Endothelial cell of umbilical vein (primary cell): Measurements from ENCODE around the gene PLCD4. TPM values are rescaled to one million over a fixed set of nuclear protein-coding genes. Genes with fewer than 3 reads are reported as not detected.

Source experiments
- BruUV-seq: library from RNA; stranded (reverse); fragments of 400-500 nt; replicated peaks from 2 replicates; lab custom pipeline; 2021; lab: Mats Ljungman, UMichigan
- CTCF ChIA-PET: fragments of 300-600, 350-600 bp; sonication (Branson Sonifier 250); formaldehyde crosslinking; loops from one replicate; lab custom pipeline; 2021; ENCODE audit warnings: antibody characterized with exemption, inconsistent platforms; lab: Charles Lee
- POLR2A ChIA-PET: fragments of 300-600, 350-600 bp; sonication (Branson Sonifier 250); formaldehyde crosslinking; loops from one replicate; lab custom pipeline; 2021; ENCODE audit warnings: antibody characterized with exemption, inconsistent platforms; lab: Charles Lee
- DNase-seq: peaks from one replicate; pipeline ENCODE4 v3.0.0-alpha.2; 2011; ENCODE audit warnings: low read depth, low spot score
- FAIRE-seq: peaks from 2 replicates; lab custom pipeline; 2011; peaks lifted over from hg19 to GRCh38; lab: Jason Lieb, UNC
- H2AFZ ChIP-seq: 2 replicates; pipeline ENCODE4 v1.6.0; 2012; ENCODE audit warnings: low read depth, low read length, control low read depth, inconsistent platforms
- H3K27ac ChIP-seq: 2 replicates; pipeline ENCODE4 v1.5.1; 2011; ENCODE audit warnings: low read depth, mild to moderate bottlenecking, control low read depth, low read length, moderate library complexity; ENCODE audit not compliant: insufficient read depth
- H3K27me3 ChIP-seq, 2 experiments: 2 replicates each; pipeline versions ENCODE4 v1.6.0 to v1.6.1; 2011; ENCODE audit warnings: low read length in 2 of 2, mixed read lengths in 1 of 2; ENCODE audit not compliant: control insufficient read depth in 2 of 2, insufficient read depth in 2 of 2
- H3K36me3 ChIP-seq, 2 experiments: 2 replicates in 1 of 2; 3 replicates in 1 of 2; pipeline ENCODE4 v1.5.1; 2011; ENCODE audit warnings: low read length in 2 of 2, mild to moderate bottlenecking in 1 of 2, moderate library complexity in 1 of 2; ENCODE audit not compliant: control insufficient read depth in 2 of 2, insufficient read depth in 2 of 2; ENCODE audit errors: extremely low read depth in 1 of 2
- H3K4me1 ChIP-seq: 3 replicates; pipeline ENCODE4 v1.5.1; 2011; ENCODE audit warnings: mild to moderate bottlenecking, low read length; ENCODE audit not compliant: control insufficient read depth, insufficient read depth; ENCODE audit errors: extremely low read depth
- H3K4me2 ChIP-seq: 2 replicates; pipeline ENCODE4 v1.6.1; 2011; ENCODE audit warnings: low read length, control low read depth, mixed read lengths; ENCODE audit not compliant: insufficient read depth
- H3K4me3 ChIP-seq, 3 experiments: fragments of 200-600 bp in 1 of 3; sonication (generic), shearing (Covaris generic) in 1 of 3; replicated peaks in 1 of 3; 2 replicates each; pipeline ENCODE4 v1.5.1; 2011 to 2016; ENCODE audit warnings: control low read depth in 3 of 3, low read length in 3 of 3, mild to moderate bottlenecking in 2 of 3, inconsistent platforms in 1 of 3, low read depth in 1 of 3, moderate library complexity in 1 of 3; ENCODE audit not compliant: insufficient read depth in 1 of 3
- H3K79me2 ChIP-seq: 2 replicates; pipeline ENCODE4 v1.6.0; 2012; ENCODE audit warnings: low read length, inconsistent platforms; ENCODE audit not compliant: control insufficient read depth, insufficient read depth
- H3K9ac ChIP-seq: replicated peaks from 2 replicates; pipeline ENCODE3; 2011; ENCODE audit warnings: low read length, control low read depth; ENCODE audit not compliant: insufficient read depth; ENCODE audit errors: extremely low read depth
- H3K9me1 ChIP-seq: replicated peaks from 3 replicates; pipeline ENCODE4 v1.6.0; 2011; ENCODE audit warnings: mild to moderate bottlenecking, low read length; ENCODE audit not compliant: control insufficient read depth, insufficient read depth; ENCODE audit errors: extremely low read depth
- H3K9me3 ChIP-seq: replicated peaks from 2 replicates; pipeline ENCODE4 v1.5.1; 2012; ENCODE audit warnings: low read length, inconsistent platforms; ENCODE audit not compliant: control insufficient read depth, insufficient read depth
- H4K20me1 ChIP-seq: replicated peaks from 2 replicates; pipeline ENCODE3; 2011; ENCODE audit warnings: mild to moderate bottlenecking, low read length; ENCODE audit not compliant: control insufficient read depth, insufficient read depth; ENCODE audit errors: extremely low read depth
- EZH2 ChIP-seq: IDR thresholded peaks from 2 replicates; pipeline ENCODE4 v1.6.1; 2012; ENCODE audit warnings: borderline replicate concordance, low read depth, mild to moderate bottlenecking, moderate library complexity, low read length, inconsistent platforms; ENCODE audit not compliant: severe bottlenecking
- GATA2 ChIP-seq: IDR thresholded peaks from 2 replicates; pipeline ENCODE4 v1.7.0; 2011; ENCODE audit warnings: low read depth, mild to moderate bottlenecking, moderate library complexity, mixed read lengths, low read length; ENCODE audit not compliant: insufficient read length, insufficient read depth
- JUN ChIP-seq: IDR thresholded peaks from 2 replicates; pipeline ENCODE4 v1.6.1; 2011; ENCODE audit warnings: borderline replicate concordance, low read depth; ENCODE audit not compliant: insufficient read length, insufficient read depth
- MAX ChIP-seq: IDR thresholded peaks from 2 replicates; pipeline ENCODE4 v1.6.1; 2011; ENCODE audit not compliant: insufficient read depth, insufficient read length
- MYC ChIP-seq: IDR thresholded peaks from one replicate; pipeline ENCODE4 v1.6.1; 2011; ENCODE audit warnings: mild to moderate bottlenecking, low read depth, low read length
- POLR2A ChIP-seq: IDR thresholded peaks from 2 replicates; pipeline ENCODE4 v1.6.1; 2012; ENCODE audit warnings: low read depth, mild to moderate bottlenecking, control low read depth, low read length
- POLR2AphosphoS5 ChIP-seq: IDR thresholded peaks from 2 replicates; pipeline ENCODE4 v1.6.1; 2012; ENCODE audit warnings: low read depth, mild to moderate bottlenecking, control low read depth, low read length, moderate library complexity; ENCODE audit not compliant: insufficient read depth
- dilution Hi-C: fragments of 300-500 bp; cut with MboI; formaldehyde crosslinking; loops from one replicate; pipeline ENCODE4 v1.15.0; 2019; ENCODE audit warnings: low sequenced_read_pairs; ENCODE audit not compliant: extremely low pct_ligation_motif_present
- intact Hi-C: fragments of 100-400 bp; cut with micrococcal nuclease; formaldehyde crosslinking; loops from one replicate; pipeline ENCODE4 v1.10.0; 2022
- polyA plus RNA-seq, 4 experiments: library from polyadenylated mRNA; depleted of rRNA in 3 of 4; stranded (reverse) in 3 of 4; unstranded in 1 of 4; fragments of >200 nt; gene quantifications; 2 replicates each; pipeline versions ENCODE4 v1.2.1 to v1.2.3, GENCODE V29; 2011 to 2012; ENCODE audit warnings: missing spikeins in 1 of 4
- total RNA-seq: library from RNA; stranded (reverse); gene quantifications from 2 replicates; pipeline ENCODE4 v1.2.3, GENCODE V29; 2021

The PLCD4 gene
- total and polyA plus RNA-seq, 2 donors (not counting 3 experiments of a cell fraction or from before 2014, with no cell fraction given): 2.2 to 3.1 TPM

DNA sequence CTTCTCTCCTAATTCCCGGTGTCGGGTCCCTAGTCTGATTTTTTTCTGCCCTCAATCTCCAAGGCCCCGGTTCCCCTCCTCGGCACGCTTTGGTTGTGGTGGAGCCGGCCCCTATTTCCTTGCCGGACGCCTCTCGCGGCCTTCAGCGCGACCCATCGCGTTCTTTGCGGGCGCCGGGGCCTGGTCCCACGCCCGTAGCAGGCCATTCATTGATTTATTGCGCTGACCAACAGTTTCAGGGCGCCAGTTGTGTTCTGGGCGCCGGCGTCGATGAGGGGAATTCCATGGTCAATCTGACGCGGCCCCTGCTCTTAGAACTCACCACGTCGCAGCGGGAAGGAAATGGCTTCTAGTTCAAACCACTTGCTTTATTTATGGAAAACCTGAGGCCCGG lies 38.7 kb upstream of the PLCD4 start:
- POLR2A ChIA-PET: no interaction called here
- Histone ChIP-seq H3K36me3 (peaks cover 0 to 3% of the 10 kb centered on the region in 2 experiments), H4K20me1 (no peaks in the 10 kb centered on the region), H2AFZ (peak overlapping the region; percentile 90), H3K79me2 (peaks cover 67% of the 10 kb centered on the region), H3K27ac (peak overlapping the region; percentile 94), H3K4me2 (peak overlapping the region; percentile 85), H3K27me3 (no peaks in the 10 kb centered on the region), H3K9me1 (no peaks in the 10 kb centered on the region), H3K4me3 (peak overlapping the region; percentile 17 to 80 (median 71)), H3K9ac (peak overlapping the region; percentile 91), H3K4me1 (peaks cover 17% of the 10 kb centered on the region), H3K9me3 (no peaks in the 10 kb centered on the region)
- DNase-seq (peak; percentile 89), FAIRE-seq (peak; percentile 71)
- BruUV-seq: TSS peak; percentile 33
- no peak for TF ChIP-seq POLR2A
- no peak for TF ChIP-seq GATA2
- TF ChIP-seq POLR2AphosphoS5: peak; percentile 57
- no peak for TF ChIP-seq MYC
- CTCF ChIA-PET: no interaction called here
- intact Hi-C loops: loop anchor here (1.0 to 10.0 kb wide), 7 partner anchors 64 to 816 kb away; partner anchors contain the start of genes CNPPD1, CTDSP1, DNPEP and RETREG2
- dilution Hi-C loops: loop anchor here (5.0 kb wide), 1 partner anchor 78 kb away; no protein-coding TSS in a partner anchor

GRCh38 chr2:218569661-218570500 lies 37.8 kb upstream of the PLCD4 start:
- DNase-seq: peak; percentile 85

More at GRCh38 chr2:218569661-218570500, 37.8 kb upstream of the PLCD4 start:
- Histone ChIP-seq H3K36me3 (peaks cover 0 to 3% of the 10 kb centered on the region in 2 experiments), H2AFZ (no peak overlapping the region), H3K4me2 (peak overlapping the region; percentile 85), H3K9me1 (no peaks in the 10 kb centered on the region), H3K27ac (peak overlapping the region; percentile 94), H3K4me1 (peaks cover 17% of the 10 kb centered on the region), H3K79me2 (peaks cover 72% of the 10 kb centered on the region), H4K20me1 (no peaks in the 10 kb centered on the region), H3K9ac (peak overlapping the region; percentile 91), H3K4me3 (peak overlapping the region; percentile 17 to 80 (median 71)), H3K9me3 (no peaks in the 10 kb centered on the region), H3K27me3 (no peaks in the 10 kb centered on the region)
- FAIRE-seq: peak; percentile 42
- ChIA-PET POLR2A (no interaction called here), CTCF (interaction anchor here (1.0 to 1.7 kb wide), 3 partner anchors 13 to 89 kb away, joined by 3 to 6 read pairs (median 3); partner anchors contain the start of genes BCS1L and ZNF142)
- BruUV-seq: TSS peak; percentile 19
- dilution Hi-C loops: loop anchor here (5.0 kb wide), 1 partner anchor 77 kb away; no protein-coding TSS in a partner anchor
- TF ChIP-seq EZH2: no peak
- peak; percentile 10 for TF ChIP-seq MAX
- TF ChIP-seq JUN: peak; percentile 56
- TF ChIP-seq GATA2: peak; percentile 30
- intact Hi-C loops: loop anchor here (1.0 to 10.0 kb wide), 7 partner anchors 63 to 815 kb away; partner anchors contain the start of genes CNPPD1, CTDSP1, DNPEP and RETREG2
